BE2C (cell line): ENCODE data around the gene CSNK1E.

Experiments used
- DNase-seq: peaks from one replicate; pipeline ENCODE4 v3.0.0-alpha.2; 2020
- H3K27me3 ChIP-seq: fragments of 250-450 bp; sonication (Bioruptor Pico); 2 replicates; pipeline ENCODE4 v1.5.1; 2020; ENCODE audit warnings: mild to moderate bottlenecking
- H3K36me3 ChIP-seq: fragments of 250-450 bp; sonication (Bioruptor Pico); 2 replicates; pipeline ENCODE4 v1.5.1; 2020; ENCODE audit warnings: mild to moderate bottlenecking
- H3K4me1 ChIP-seq: fragments of 250-450 bp; sonication (Bioruptor Pico); 2 replicates; pipeline ENCODE4 v1.5.1; 2020
- H3K4me3 ChIP-seq: 2 replicates; pipeline ENCODE4 v1.5.1; 2011; ENCODE audit warnings: low read depth, low read length
- H3K9me3 ChIP-seq: fragments of 250-450 bp; sonication (Bioruptor Pico); 2 replicates; pipeline ENCODE4 v1.5.1; 2020
- CTCF ChIP-seq: IDR thresholded peaks from 2 replicates; pipeline ENCODE4 v1.5.1; 2012; ENCODE audit warnings: mild to moderate bottlenecking, low read depth, low read length

Gene CSNK1E

GRCh38 chr22:38335077-38335476 is 17.8 kb upstream of the CSNK1E start:
- Histone ChIP-seq H3K9me3 (no peaks in the 10 kb centered on the region), H3K4me1 (no peaks in the 10 kb centered on the region; the same call in 1 of the 2 replicates), H3K27me3 (no peaks in the 10 kb centered on the region), H3K36me3 (no peaks in the 10 kb centered on the region), H3K4me3 (no peak overlapping the region)
- no peak for DNase-seq
- no peak for TF ChIP-seq CTCF

GRCh38 chr22:38327805-38328204 is 10.6 kb upstream of the CSNK1E start:
- H3K4me3 ChIP-seq, result no peak overlapping the region
- H3K4me1 ChIP-seq, result no peaks in the 10 kb centered on the region
- no peaks in the 10 kb centered on the region for H3K27me3 ChIP-seq
- no peak for DNase-seq
- TF ChIP-seq CTCF, result no peak
- no peaks in the 10 kb centered on the region for H3K9me3 ChIP-seq
- H3K36me3 ChIP-seq, result no peaks in the 10 kb centered on the region

GRCh38 chr22:38327396-38327795 is 10.2 kb upstream of the CSNK1E start:
- no peak for TF ChIP-seq CTCF
- Histone ChIP-seq H3K9me3 (no peaks in the 10 kb centered on the region), H3K27me3 (no peaks in the 10 kb centered on the region), H3K36me3 (no peaks in the 10 kb centered on the region), H3K4me1 (no peaks in the 10 kb centered on the region), H3K4me3 (no peak overlapping the region)
- DNase-seq, result no peak

- TF ChIP-seq CTCF, result no peak
- Histone ChIP-seq H3K9me3 (no peaks in the 10 kb centered on the region), H3K4me1 (no peaks in the 10 kb centered on the region), H3K27me3 (no peaks in the 10 kb centered on the region), H3K4me3 (no peak overlapping the region), H3K36me3 (no peaks in the 10 kb centered on the region)
- DNase-seq, result no peak
These were observed 8.4 kb upstream of the CSNK1E start for GRCh38 chr22:38325587-38325986.

GRCh38 chr22:38320605-38321402 is 3.6 kb upstream of the CSNK1E start:
- H3K27me3 ChIP-seq, result no peaks in the 10 kb centered on the region
- DNase-seq, result no peak
- no peak overlapping the region for H3K4me3 ChIP-seq
- no peak for TF ChIP-seq CTCF
- H3K9me3 ChIP-seq, result no peaks in the 10 kb centered on the region
- H3K36me3 ChIP-seq, result peaks cover 4% of the 10 kb centered on the region
- H3K4me1 ChIP-seq, result peaks cover 12% of the 10 kb centered on the region
